HG03442 (cell line): ENCODE results near the gene AGK.

Experiments used
- ATAC-seq: cut with Tn5 transposase; IDR thresholded peaks from one replicate; pipeline ENCODE4 v1.9.1; 2021; ENCODE audit warnings: mild to moderate bottlenecking, moderate library complexity; ENCODE audit not compliant: unreplicated experiment

The AGK gene

GRCh38 chr7:141700848-141701371 is 149.7 kb downstream of the AGK start:
- ATAC-seq = peak; percentile 2

GRCh38 chr7:141701489-141702046 is 150.4 kb downstream of the AGK start:
- ATAC-seq = peak; percentile 74

- peak; percentile 75 for ATAC-seq
Observed at GRCh38 chr7:141702047-141702567, 150.9 kb downstream of the AGK start, which contains the start of gene DENND11. Gene DENND11 (minus strand): TSS chr7:141702166. CDS start chr7:141702153, 13 bp downstream.

- ATAC-seq = no peak
Observed at GRCh38 chr7:141702892-141703291, 151.7 kb downstream of the AGK start.

- no peak for ATAC-seq
Observed at GRCh38 chr7:141704112-141704511, 152.9 kb downstream of the AGK start.

GRCh38 chr7:141704741-141705140 is 153.5 kb downstream of the AGK start:
- no peak for ATAC-seq
